ENCODE measurements around the gene SPINK2.

DNA sequence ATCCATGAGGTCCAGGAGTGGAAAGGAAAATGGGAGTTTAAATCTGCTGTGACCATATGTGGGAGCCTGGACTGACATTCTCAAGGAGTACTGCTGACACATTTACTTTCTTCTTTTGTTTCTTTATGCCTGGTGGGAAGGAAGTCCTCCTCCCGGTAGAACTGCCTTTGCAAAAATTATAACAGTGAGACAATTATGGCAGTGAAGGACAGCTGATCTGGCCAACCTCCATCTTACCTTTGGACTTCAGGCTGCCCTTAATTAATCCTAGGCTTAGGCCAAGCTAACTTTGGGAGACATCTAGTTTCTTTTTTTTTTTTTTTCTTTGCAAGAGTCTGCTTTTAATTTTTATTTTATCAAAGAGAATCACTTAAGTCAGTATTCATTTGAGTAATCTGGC is 61.3 kb downstream of the SPINK2 start:
- no peak for TF ChIP-seq EZH2phosphoT487 (IDR thresholded peaks at IDR 0.05; ENCODE audit: insufficient read depth, low read depth)
- TF ChIP-seq EZH2 (IDR thresholded peaks at IDR 0.05; ENCODE audit: insufficient read depth, poor library complexity, severe bottlenecking) = no peak

All from GM23248 (cell line).